H1 (cell line): ENCODE results near the gene PRADC1. TPM values are rescaled to one million over a fixed set of nuclear protein-coding genes. Genes with fewer than 3 reads are reported as not detected.

Source experiments
- CTCF ChIA-PET: fragments of 300-600 bp; sonication (Branson Sonifier 250); formaldehyde crosslinking; loops from one replicate; lab custom pipeline; 2021; ENCODE audit not compliant: partially characterized antibody; lab: Charles Lee
- POLR2A ChIA-PET: fragments of 300-600 bp; sonication (Branson Sonifier 250); formaldehyde crosslinking; loops from one replicate; lab custom pipeline; 2021; ENCODE audit warnings: inconsistent platforms; ENCODE audit not compliant: partially characterized antibody; lab: Charles Lee
- DNase-seq, 2 experiments: peaks; one replicate each; pipeline versions ENCODE4 v3.0.0 to v3.0.0-alpha.2; 2010 to 2022; ENCODE audit warnings: low spot score in 2 of 2, low read depth in 1 of 2, mixed read lengths in 1 of 2
- FAIRE-seq: peaks from 2 replicates; lab custom pipeline; 2011; peaks lifted over from hg19 to GRCh38; lab: Jason Lieb, UNC
- H2AFZ ChIP-seq: 2 replicates; pipeline ENCODE4 v1.8.1; 2012; ENCODE audit warnings: low read length, inconsistent platforms
- H2AK5ac ChIP-seq: 2 replicates; pipeline ENCODE4 v1.6.1; 2013; ENCODE audit warnings: low read depth, low read length
- H2BK120ac ChIP-seq: replicated peaks from 2 replicates; pipeline ENCODE3; 2013; ENCODE audit warnings: low read depth, low read length, inconsistent platforms
- H2BK12ac ChIP-seq: 2 replicates; pipeline ENCODE4 v1.6.1; 2013; ENCODE audit warnings: low read depth, low read length
- H2BK15ac ChIP-seq: 2 replicates; pipeline ENCODE4 v1.6.1; 2013; ENCODE audit warnings: low read length
- H2BK20ac ChIP-seq: 2 replicates; pipeline ENCODE4 v1.6.1; 2013; ENCODE audit warnings: low read length
- H2BK5ac ChIP-seq: 2 replicates; pipeline ENCODE4 v1.6.1; 2013; ENCODE audit warnings: low read depth, low read length
- H3K14ac ChIP-seq: 2 replicates; pipeline ENCODE4 v1.6.1; 2013; ENCODE audit warnings: inconsistent platforms; ENCODE audit not compliant: insufficient read length
- H3K18ac ChIP-seq: 2 replicates; pipeline ENCODE4 v1.6.1; 2013; ENCODE audit warnings: low read length; ENCODE audit errors: extremely low read depth
- H3K23ac ChIP-seq: 2 replicates; pipeline ENCODE4 v1.6.1; 2013; ENCODE audit warnings: inconsistent platforms; ENCODE audit not compliant: insufficient read length
- H3K23me2 ChIP-seq: 2 replicates; pipeline ENCODE4 v1.6.1; 2013; ENCODE audit warnings: low read depth, low read length
- H3K27ac ChIP-seq: 2 replicates; pipeline ENCODE4 v1.6.1; 2011; ENCODE audit warnings: low read depth, low read length, inconsistent platforms
- H3K27me3 ChIP-seq, 4 experiments: replicated peaks in 1 of 4; 1 replicate in 1 of 4; 2 replicates in 3 of 4; pipeline versions ENCODE4 v1.6.1 to v1.8.1; 2011 to 2013; ENCODE audit warnings: low read length in 3 of 4, mild to moderate bottlenecking in 3 of 4, inconsistent platforms in 2 of 4, mixed read lengths in 2 of 4, moderate library complexity in 1 of 4; ENCODE audit not compliant: control insufficient read depth in 3 of 4, insufficient read depth in 3 of 4; ENCODE audit errors: extremely low read depth in 1 of 4
- H3K36me3 ChIP-seq, 4 experiments: 2 replicates each; pipeline versions ENCODE4 v1.6.1 to v1.8.1; 2011 to 2013; ENCODE audit warnings: mild to moderate bottlenecking in 4 of 4, low read length in 3 of 4, moderate library complexity in 2 of 4, control low read depth in 1 of 4, inconsistent platforms in 1 of 4; ENCODE audit not compliant: insufficient read depth in 4 of 4, control insufficient read depth in 2 of 4
- H3K4ac ChIP-seq: replicated peaks from 2 replicates; pipeline ENCODE3; 2013; ENCODE audit warnings: low read length, low read depth, mixed read lengths, inconsistent platforms; ENCODE audit not compliant: insufficient read length
- H3K4me1 ChIP-seq, 4 experiments: replicated peaks in 1 of 4; 1 replicate in 1 of 4; 2 replicates in 3 of 4; pipeline versions ENCODE4 v1.6.1 to v1.8.1; 2011 to 2013; ENCODE audit warnings: low read length in 3 of 4, inconsistent platforms in 2 of 4, mixed read lengths in 1 of 4; ENCODE audit not compliant: insufficient read depth in 4 of 4, control insufficient read depth in 3 of 4
- H3K4me2 ChIP-seq, 2 experiments: 2 replicates each; pipeline versions ENCODE4 v1.6.1 to v1.8.1; 2011 to 2013; ENCODE audit warnings: low read depth in 2 of 2, low read length in 2 of 2, control low read depth in 1 of 2, inconsistent platforms in 1 of 2, mild to moderate bottlenecking in 1 of 2; ENCODE audit not compliant: insufficient read depth in 1 of 2
- H3K4me3 ChIP-seq, 4 experiments: fragments of 200-600, 300-600 bp in 1 of 4; sonication (generic), shearing (Covaris generic), sonication (Bioruptor Twin) in 1 of 4; 2 replicates each; pipeline versions ENCODE4 v1.5.1 to v1.8.1; 2011 to 2016; ENCODE audit warnings: low read length in 4 of 4, low read depth in 3 of 4, control low read depth in 2 of 4, inconsistent platforms in 2 of 4, mild to moderate bottlenecking in 2 of 4, mixed read lengths in 1 of 4, moderate library complexity in 1 of 4; ENCODE audit not compliant: insufficient read depth in 2 of 4; ENCODE audit errors: extremely low read depth in 1 of 4
- H3K56ac ChIP-seq: replicated peaks from 2 replicates; pipeline ENCODE3; 2013; ENCODE audit warnings: low read depth, mild to moderate bottlenecking, mixed read lengths, low read length, inconsistent platforms; ENCODE audit not compliant: insufficient read length
- H3K79me1 ChIP-seq: 2 replicates; pipeline ENCODE4 v1.6.1; 2013; ENCODE audit warnings: low read depth, low read length, control low read depth
- H3K79me2 ChIP-seq, 2 experiments: 2 replicates each; pipeline versions ENCODE4 v1.6.1 to v1.8.1; 2012 to 2013; ENCODE audit warnings: low read length in 2 of 2, mild to moderate bottlenecking in 2 of 2, inconsistent platforms in 1 of 2; ENCODE audit not compliant: insufficient read depth in 2 of 2, control insufficient read depth in 1 of 2
- H3K9ac ChIP-seq, 4 experiments: replicated peaks in 1 of 4; 1 replicate in 1 of 4; 2 replicates in 3 of 4; pipeline versions ENCODE4 v1.6.1 to v1.8.1; 2011 to 2013; ENCODE audit warnings: low read depth in 3 of 4, low read length in 3 of 4, control low read depth in 2 of 4, mild to moderate bottlenecking in 2 of 4, moderate library complexity in 2 of 4, inconsistent platforms in 1 of 4; ENCODE audit errors: extremely low read depth in 1 of 4
- H3K9me3 ChIP-seq, 2 experiments: 2 replicates each; pipeline versions ENCODE4 v1.6.1 to v1.8.1; 2012 to 2013; ENCODE audit warnings: mild to moderate bottlenecking in 2 of 2, moderate library complexity in 2 of 2, control low read depth in 1 of 2, inconsistent platforms in 1 of 2, low read depth in 1 of 2, low read length in 1 of 2, mixed read lengths in 1 of 2; ENCODE audit not compliant: insufficient read depth in 2 of 2
- H4K20me1 ChIP-seq, 2 experiments: replicated peaks in 1 of 2; 2 replicates each; pipeline versions ENCODE3 to v1.8.1; 2011 to 2013; ENCODE audit warnings: inconsistent platforms in 2 of 2, low read length in 2 of 2, mild to moderate bottlenecking in 1 of 2; ENCODE audit not compliant: insufficient read depth in 2 of 2, control insufficient read depth in 1 of 2
- H4K5ac ChIP-seq: 2 replicates; pipeline ENCODE4 v1.6.1; 2013; ENCODE audit warnings: low read length, low read depth, mixed read lengths, inconsistent platforms; ENCODE audit not compliant: insufficient read length
- H4K8ac ChIP-seq: 2 replicates; pipeline ENCODE4 v1.8.0; 2013; ENCODE audit warnings: mild to moderate bottlenecking, moderate library complexity, low read length, inconsistent platforms; ENCODE audit not compliant: insufficient read depth; ENCODE audit errors: extremely low read depth
- H4K91ac ChIP-seq: replicated peaks from 2 replicates; pipeline ENCODE3; 2013; ENCODE audit warnings: low read length, mixed read lengths, inconsistent platforms; ENCODE audit not compliant: insufficient read length
- CHD2 ChIP-seq: IDR thresholded peaks from 2 replicates; pipeline ENCODE4 v1.6.1; 2012; ENCODE audit warnings: low read length, improper control_type of control experiment
- CTBP2 ChIP-seq: IDR thresholded peaks from 2 replicates; pipeline ENCODE4 v1.7.0; 2011; ENCODE audit warnings: borderline replicate concordance, mild to moderate bottlenecking, moderate library complexity, mixed read lengths, low read length; ENCODE audit not compliant: insufficient read depth, insufficient read length
- SP1 ChIP-seq: IDR thresholded peaks from 2 replicates; pipeline ENCODE4 v1.6.1; 2011; ENCODE audit warnings: low read depth, low read length
- WGBS, 2 experiments: shearing (Covaris generic) in 1 of 2; methylation state at CpG; one replicate each; pipeline versions ENCODE4 v1.1.6 to v1.1.7; 2013 to 2015; ENCODE audit warnings: low lambda C conversion rate in 2 of 2, mixed read lengths in 2 of 2, inconsistent platforms in 1 of 2, low coverage in 1 of 2, missing lambda C conversion rate in 1 of 2; ENCODE audit not compliant: insufficient replicate concordance in 2 of 2, insufficient coverage in 1 of 2, insufficient read length in 1 of 2; ENCODE audit errors: extremely low coverage in 1 of 2, missing lambda C conversion rate in 1 of 2; 5-methylcytosine and 5-hydroxymethylcytosine counted together
- polyA plus RNA-seq, 7 experiments: library from polyadenylated mRNA; depleted of rRNA in 3 of 7; stranded (reverse) in 5 of 7; unstranded in 2 of 7; fragments of >200 nt in 5 of 7; fragments of 200-250 nt in 2 of 7; gene quantifications; 1 replicate in 5 of 7; 2 replicates in 1 of 7; 4 replicates in 1 of 7; pipeline versions ENCODE4 v1.2.1 to v1.2.3, GENCODE V29; 2011 to 2013; ENCODE audit warnings: missing spikeins in 2 of 7, mixed read lengths in 2 of 7
- total RNA-seq: library from RNA; stranded (reverse); fragmentation: NEBNext Ultra II Directional; extraction: Animal tissue kit (Norgen Biotek cat#: 25700); gene quantifications from 2 replicates; pipeline ENCODE4 v1.2.1, GENCODE V29; 2021

Gene PRADC1
- total and polyA plus RNA-seq, 2 of the 8 experiments (the other 6 are each of a cell fraction or from before 2014, with no cell fraction given): 8.9 to 13.1 TPM

GRCh38 chr2:73217826-73218225 is 15.2 kb downstream of the PRADC1 start:
- Histone ChIP-seq H3K4me1 (peaks cover 0 to 3% (median 2%) of the 10 kb centered on the region in 4 experiments; a peak in 4 of 7 replicates), H3K79me1 (peaks cover 15% of the 10 kb centered on the region), H4K91ac (no peak overlapping the region), H3K9ac (no peak overlapping the region), H3K79me2 (peaks cover 5 to 38% of the 10 kb centered on the region in 2 experiments), H2BK120ac (no peak overlapping the region), H3K4me2 (no peak overlapping the region), H3K23ac (no peak overlapping the region), H4K5ac (no peak overlapping the region), H3K4ac (no peak overlapping the region), H2AFZ (no peak overlapping the region), H2BK15ac (no peak overlapping the region), H3K4me3 (no peak overlapping the region), H3K36me3 (peaks cover 4 to 15% (median 7%) of the 10 kb centered on the region in 4 experiments; a peak in 7 of 8 replicates), H4K8ac (no peak overlapping the region), H3K14ac (no peak overlapping the region), H3K18ac (no peak overlapping the region), H3K27ac (no peak overlapping the region), H2BK5ac (no peak overlapping the region), H4K20me1 (peaks cover 3 to 4% of the 10 kb centered on the region in 2 experiments), H2BK12ac (no peak overlapping the region), H2BK20ac (no peak overlapping the region), H3K56ac (no peak overlapping the region), H2AK5ac (no peak overlapping the region), H3K23me2 (peaks cover 3% of the 10 kb centered on the region; the same call in 1 of the 2 replicates), H3K9me3 (no peaks in the 10 kb centered on the region), H3K27me3 (peaks cover 0 to 3% (median 0%) of the 10 kb centered on the region in 4 experiments; a peak in 1 of 7 replicates)
- POLR2A ChIA-PET: interaction anchor here (1.4 to 11.5 kb wide), 5 partner anchors 10 to 40 kb away, joined by 4 to 113 read pairs (median 6); partner anchors contain the start of genes CCT7, NOTO and PRADC1
- CTCF ChIA-PET: interaction anchor here (0.9 to 2.1 kb wide), 7 partner anchors 15 to 322 kb away, joined by 3 to 7 read pairs (median 3); partner anchors contain the start of gene NOTO
- FAIRE-seq (no peak), DNase-seq (no peak)
- TF ChIP-seq SP1 (no peak), CHD2 (no peak), CTBP2 (no peak)
- 82% methylated on average over 2 of the region's 2 CpGs; no CpG with 5 or more reads in 1 of the 2 experiments for WGBS, 2 experiments
